NCI-H1105 (cell line): ENCODE results near the gene ZNF195.
"Not testable (repeated sequence)": the region's sequence is repeated elsewhere in the genome, so short reads cannot be mapped to it uniquely, and the experiment has no call there.

Experiments
- DNase-seq: peaks from one replicate; lab custom pipeline; 2025; lab: John Stamatoyannopoulos, UW

ZNF195 gene

GRCh38 chr11:3402181-3402860, 23.4 kb upstream of the ZNF195 start:
- not testable (repeated sequence) for DNase-seq

GRCh38 chr11:3401052-3401451, 22.1 kb upstream of the ZNF195 start:
- not testable (repeated sequence) for DNase-seq

- not testable (repeated sequence) for DNase-seq
Observed at GRCh38 chr11:3398509-3398908, 19.6 kb upstream of the ZNF195 start.

- DNase-seq: not testable (repeated sequence)
Observed at GRCh38 chr11:3398106-3398505, 19.2 kb upstream of the ZNF195 start.

GRCh38 chr11:3397210-3397609, 18.3 kb upstream of the ZNF195 start:
- not testable (repeated sequence) for DNase-seq

GRCh38 chr11:3395468-3395867, 16.5 kb upstream of the ZNF195 start:
- not testable (repeated sequence) for DNase-seq

- DNase-seq: not testable (repeated sequence)
Observed at GRCh38 chr11:3394956-3395355, 16.0 kb upstream of the ZNF195 start.

GRCh38 chr11:3393450-3393849, 14.5 kb upstream of the ZNF195 start:
- not testable (repeated sequence) for DNase-seq

- DNase-seq: no peak
Observed at GRCh38 chr11:3382613-3383285, 3.8 kb upstream of the ZNF195 start.

GRCh38 chr11:3381794-3382193, 2.8 kb upstream of the ZNF195 start:
- DNase-seq: no peak

- no peak for DNase-seq
Observed at GRCh38 chr11:3380706-3381545, 2.0 kb upstream of the ZNF195 start.

- DNase-seq: no peak
Observed at GRCh38 chr11:3375552-3375951, 3.4 kb downstream of the ZNF195 start.

- DNase-seq: no peak
Observed at GRCh38 chr11:3370311-3370870, 8.6 kb downstream of the ZNF195 start.

- DNase-seq: no peak
Observed at GRCh38 chr11:3369366-3369765, 9.6 kb downstream of the ZNF195 start.

GRCh38 chr11:3368199-3368598, 10.7 kb downstream of the ZNF195 start:
- no peak for DNase-seq

GRCh38 chr11:3367221-3367620, 11.7 kb downstream of the ZNF195 start:
- no peak for DNase-seq

GRCh38 chr11:3359092-3359824, 19.7 kb downstream of the ZNF195 start:
- DNase-seq: no peak

- DNase-seq: no peak
Observed at GRCh38 chr11:3357994-3358676, 20.8 kb downstream of the ZNF195 start.

- no peak for DNase-seq
Observed at GRCh38 chr11:3357302-3357701, 21.6 kb downstream of the ZNF195 start.

- DNase-seq: no peak
Observed at GRCh38 chr11:3356858-3357257, 22.1 kb downstream of the ZNF195 start.

GRCh38 chr11:3353066-3353465, 25.9 kb downstream of the ZNF195 start:
- no peak for DNase-seq
